Ishikawa (cell line): ENCODE measurements around the gene GTF2A1L.

Experiments used
- CEBPB ChIP-seq: IDR thresholded peaks from 2 replicates; pipeline ENCODE4 v1.6.1; 2012
- CREB1 ChIP-seq: IDR thresholded peaks from 2 replicates; pipeline ENCODE4 v1.6.1; 2012; ENCODE audit warnings: low read depth
- EGR1 ChIP-seq: IDR thresholded peaks from 2 replicates; pipeline ENCODE4 v1.6.1; 2012
- EP300 ChIP-seq: IDR thresholded peaks from 2 replicates; pipeline ENCODE4 v1.6.1; 2012; ENCODE audit warnings: borderline replicate concordance
- FOXM1 ChIP-seq: IDR thresholded peaks from 2 replicates; pipeline ENCODE4 v1.6.1; 2012; ENCODE audit warnings: low read depth, borderline replicate concordance
- NFIC ChIP-seq: IDR thresholded peaks from 2 replicates; pipeline ENCODE4 v1.6.1; 2012
- RAD21 ChIP-seq: IDR thresholded peaks from 2 replicates; pipeline ENCODE4 v1.6.1; 2012; ENCODE audit warnings: low read depth
- TAF1 ChIP-seq: IDR thresholded peaks from 2 replicates; pipeline ENCODE4 v1.6.1; 2012; ENCODE audit warnings: low read depth, mild to moderate bottlenecking
- TCF12 ChIP-seq: IDR thresholded peaks from 2 replicates; pipeline ENCODE4 v1.6.1; 2012; ENCODE audit warnings: low read depth
- TEAD4 ChIP-seq: IDR thresholded peaks from 2 replicates; pipeline ENCODE4 v1.6.1; 2012
- YY1 ChIP-seq: IDR thresholded peaks from 2 replicates; pipeline ENCODE4 v1.6.1; 2012; ENCODE audit warnings: low read depth
- ZBTB7A ChIP-seq: IDR thresholded peaks from 2 replicates; pipeline ENCODE4 v1.6.1; 2012; ENCODE audit warnings: low read depth
- TF ChIP-seq, protein P1 (sequence below): IDR thresholded peaks from 2 replicates; pipeline ENCODE4 v1.6.1; 2012
- TF ChIP-seq, protein P2 (sequence below): IDR thresholded peaks from 2 replicates; pipeline ENCODE4 v1.6.1; 2012; ENCODE audit warnings: low read depth, mild to moderate bottlenecking
- TF ChIP-seq, protein P3 (sequence below): IDR thresholded peaks from 2 replicates; pipeline ENCODE4 v1.6.1; 2012

The GTF2A1L gene

DNA sequence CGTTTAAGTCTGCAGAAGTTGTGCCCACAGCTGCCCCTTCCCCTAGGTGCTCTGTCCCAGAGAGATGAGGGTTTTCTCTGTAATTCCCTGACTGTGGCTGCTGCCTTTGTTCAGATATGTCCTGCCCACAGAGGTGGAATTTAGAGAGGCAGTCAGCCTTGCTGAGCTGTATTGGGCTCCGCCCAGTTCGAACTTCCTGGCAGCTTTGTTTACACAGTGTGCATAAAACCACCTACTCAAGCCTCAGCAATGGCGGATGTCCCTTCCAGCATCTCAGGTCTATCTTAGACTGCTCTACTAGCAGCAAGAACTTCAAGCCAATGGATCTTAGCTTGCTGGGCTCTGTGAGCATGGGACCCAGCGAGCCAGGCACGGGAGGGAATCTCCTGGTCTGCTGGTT, 89.8 kb downstream of the GTF2A1L start:
- TF ChIP-seq TCF12, result no peak
- TF ChIP-seq CEBPB, result no peak
- no peak for TF ChIP-seq TEAD4
- TF ChIP-seq, protein P1, sequence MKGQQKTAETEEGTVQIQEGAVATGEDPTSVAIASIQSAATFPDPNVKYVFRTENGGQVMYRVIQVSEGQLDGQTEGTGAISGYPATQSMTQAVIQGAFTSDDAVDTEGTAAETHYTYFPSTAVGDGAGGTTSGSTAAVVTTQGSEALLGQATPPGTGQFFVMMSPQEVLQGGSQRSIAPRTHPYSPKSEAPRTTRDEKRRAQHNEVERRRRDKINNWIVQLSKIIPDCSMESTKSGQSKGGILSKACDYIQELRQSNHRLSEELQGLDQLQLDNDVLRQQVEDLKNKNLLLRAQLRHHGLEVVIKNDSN, result no peak
- TF ChIP-seq, protein P2, sequence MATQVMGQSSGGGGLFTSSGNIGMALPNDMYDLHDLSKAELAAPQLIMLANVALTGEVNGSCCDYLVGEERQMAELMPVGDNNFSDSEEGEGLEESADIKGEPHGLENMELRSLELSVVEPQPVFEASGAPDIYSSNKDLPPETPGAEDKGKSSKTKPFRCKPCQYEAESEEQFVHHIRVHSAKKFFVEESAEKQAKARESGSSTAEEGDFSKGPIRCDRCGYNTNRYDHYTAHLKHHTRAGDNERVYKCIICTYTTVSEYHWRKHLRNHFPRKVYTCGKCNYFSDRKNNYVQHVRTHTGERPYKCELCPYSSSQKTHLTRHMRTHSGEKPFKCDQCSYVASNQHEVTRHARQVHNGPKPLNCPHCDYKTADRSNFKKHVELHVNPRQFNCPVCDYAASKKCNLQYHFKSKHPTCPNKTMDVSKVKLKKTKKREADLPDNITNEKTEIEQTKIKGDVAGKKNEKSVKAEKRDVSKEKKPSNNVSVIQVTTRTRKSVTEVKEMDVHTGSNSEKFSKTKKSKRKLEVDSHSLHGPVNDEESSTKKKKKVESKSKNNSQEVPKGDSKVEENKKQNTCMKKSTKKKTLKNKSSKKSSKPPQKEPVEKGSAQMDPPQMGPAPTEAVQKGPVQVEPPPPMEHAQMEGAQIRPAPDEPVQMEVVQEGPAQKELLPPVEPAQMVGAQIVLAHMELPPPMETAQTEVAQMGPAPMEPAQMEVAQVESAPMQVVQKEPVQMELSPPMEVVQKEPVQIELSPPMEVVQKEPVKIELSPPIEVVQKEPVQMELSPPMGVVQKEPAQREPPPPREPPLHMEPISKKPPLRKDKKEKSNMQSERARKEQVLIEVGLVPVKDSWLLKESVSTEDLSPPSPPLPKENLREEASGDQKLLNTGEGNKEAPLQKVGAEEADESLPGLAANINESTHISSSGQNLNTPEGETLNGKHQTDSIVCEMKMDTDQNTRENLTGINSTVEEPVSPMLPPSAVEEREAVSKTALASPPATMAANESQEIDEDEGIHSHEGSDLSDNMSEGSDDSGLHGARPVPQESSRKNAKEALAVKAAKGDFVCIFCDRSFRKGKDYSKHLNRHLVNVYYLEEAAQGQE, result no peak
- TF ChIP-seq EP300, result no peak
- TF ChIP-seq CREB1, result no peak
- no peak for TF ChIP-seq NFIC
- TF ChIP-seq, protein P3, sequence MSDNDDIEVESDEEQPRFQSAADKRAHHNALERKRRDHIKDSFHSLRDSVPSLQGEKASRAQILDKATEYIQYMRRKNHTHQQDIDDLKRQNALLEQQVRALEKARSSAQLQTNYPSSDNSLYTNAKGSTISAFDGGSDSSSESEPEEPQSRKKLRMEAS, result no peak
- TF ChIP-seq TAF1, result no peak
- no peak for TF ChIP-seq RAD21
- TF ChIP-seq FOXM1, result no peak
- no peak for TF ChIP-seq EGR1
- TF ChIP-seq ZBTB7A, result no peak
- no peak for TF ChIP-seq YY1

DNA sequence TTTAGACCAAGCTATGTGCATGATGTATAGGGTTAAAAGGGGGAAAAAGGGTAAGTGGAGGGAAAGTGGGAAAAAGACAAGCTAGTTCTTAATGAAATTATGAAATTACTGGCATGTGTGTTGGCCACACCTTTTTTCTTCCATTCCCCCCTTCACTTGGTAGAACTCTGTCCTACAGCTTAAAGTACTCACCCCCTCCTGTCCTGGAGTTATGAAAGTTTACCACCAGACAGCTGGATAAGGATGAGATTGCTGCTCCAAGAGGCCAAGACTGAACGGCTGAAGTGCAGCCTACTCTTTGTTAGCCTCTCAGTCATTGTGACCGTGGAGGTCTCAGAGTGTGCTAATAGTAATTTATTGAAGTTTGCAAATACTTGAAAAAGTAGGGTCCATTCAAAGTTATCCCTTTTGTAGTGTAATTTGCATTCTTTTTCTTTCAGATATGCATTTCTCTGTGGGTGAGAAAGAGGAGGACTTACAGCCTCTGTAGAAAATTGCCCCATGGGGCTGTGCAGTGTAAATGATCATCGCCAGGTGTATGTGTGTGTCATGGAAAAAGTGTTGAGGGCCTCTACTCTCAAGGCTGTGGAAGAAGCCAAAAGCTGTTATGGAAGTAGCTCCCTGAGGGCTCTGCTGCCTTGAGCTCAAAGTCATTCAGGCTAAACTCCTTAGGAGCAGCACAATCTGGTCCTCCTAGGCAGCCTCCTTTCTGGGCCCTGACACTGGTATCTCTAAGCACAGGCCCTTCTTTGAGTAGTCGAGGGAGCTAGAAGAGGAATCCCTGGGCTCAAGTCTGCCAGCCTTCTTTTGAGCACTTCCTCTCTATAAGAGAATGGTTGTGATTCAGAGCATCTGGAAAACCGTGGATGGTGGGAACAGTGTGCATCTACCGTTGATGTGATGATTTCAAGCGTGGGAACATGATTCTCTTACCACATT, 91.7 kb downstream of the GTF2A1L start:
- no peak for TF ChIP-seq NFIC
- TF ChIP-seq TCF12, result no peak
- TF ChIP-seq, protein P2, result no peak

DNA sequence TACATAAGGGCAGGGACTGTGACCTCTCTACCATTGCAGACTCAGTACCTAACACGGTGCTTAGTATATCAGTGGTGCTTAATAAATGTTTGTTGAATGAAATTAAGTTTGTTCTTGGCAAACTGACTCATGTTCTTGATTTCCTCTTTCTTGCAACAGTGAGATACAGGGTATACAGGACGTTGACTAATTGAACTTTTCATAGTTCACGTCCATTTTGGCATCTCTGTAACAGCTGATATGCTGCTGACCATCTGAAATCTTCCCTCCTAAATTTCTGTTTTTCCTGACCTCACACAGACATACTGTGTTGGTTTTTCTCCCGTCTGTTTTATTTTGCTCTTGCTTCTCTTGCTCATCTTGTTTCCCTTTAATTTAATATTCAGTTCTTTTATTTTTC, 93.7 kb downstream of the GTF2A1L start:
- TF ChIP-seq, protein P3, result no peak
- TF ChIP-seq FOXM1 (no peak), EGR1 (no peak), CEBPB (no peak), ZBTB7A (no peak)
- TF ChIP-seq, protein P1, result no peak
- TF ChIP-seq, protein P2, result no peak

DNA sequence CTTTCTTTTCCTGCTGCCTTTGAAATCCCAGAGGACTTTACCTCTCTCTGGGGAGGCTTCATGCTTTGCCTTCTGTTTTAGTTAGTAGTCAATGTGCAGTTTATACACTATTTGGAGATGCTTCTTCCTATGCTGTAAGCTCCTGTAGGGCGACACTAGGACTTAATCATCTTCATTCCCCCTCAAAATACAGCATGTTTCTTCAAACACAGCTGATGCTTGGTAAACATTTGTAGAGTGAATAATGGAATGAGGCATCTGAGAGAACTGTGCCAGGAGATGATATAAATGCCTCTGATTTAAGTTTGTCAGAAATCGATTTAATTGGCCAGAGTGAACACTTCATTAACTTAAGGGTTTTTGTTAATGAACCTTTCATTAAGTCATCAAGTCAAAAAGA, 94.5 kb downstream of the GTF2A1L start:
- TF ChIP-seq, protein P2, result no peak
- TF ChIP-seq CEBPB (no peak), ZBTB7A (no peak), RAD21 (no peak), CREB1 (no peak), TCF12 (no peak), TEAD4 (no peak), TAF1 (no peak), FOXM1 (no peak), EP300 (no peak), YY1 (no peak), NFIC (no peak), EGR1 (no peak)
- TF ChIP-seq, protein P3, result no peak
- TF ChIP-seq, protein P1, result no peak
